Activated CD8-positive, alpha-beta memory T cell treated with anti-CD3 and anti-CD28 coated beads for 4 hours (primary cell): ENCODE results near the gene UBTF.

Source experiments
- DNase-seq, 2 donors: peaks; one replicate each; pipeline ENCODE4 v3.0.0-alpha.2; 2020; ENCODE audit warnings: low read depth in 2 of 2

UBTF gene

GRCh38 chr17:44170499-44171201, 48.8 kb downstream of the UBTF start, which contains the start of gene ASB16:
Gene ASB16 (plus strand): TSS chr17:44170704. CDS start chr17:44170790, 86 bp downstream.
- no peak for DNase-seq

DNA sequence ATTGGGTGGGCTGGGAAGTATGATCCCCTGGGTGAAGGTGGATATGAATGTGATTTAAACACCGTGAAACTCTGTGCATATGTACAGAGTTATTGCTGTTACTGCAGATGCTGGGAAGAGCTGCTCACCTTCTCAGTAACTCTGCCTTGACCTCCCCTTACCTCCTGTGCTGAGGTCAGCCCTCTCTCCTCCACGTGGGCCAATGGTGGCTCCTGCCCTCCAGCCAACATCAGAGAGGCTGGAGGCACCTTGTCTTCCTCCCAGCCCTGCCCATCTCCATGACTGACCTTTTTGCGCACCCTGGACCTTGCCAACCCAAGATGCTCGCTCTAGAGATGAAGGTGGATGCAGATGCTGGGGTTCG, 49.4 kb downstream of the UBTF start:
- no peak for DNase-seq

GRCh38 chr17:44167181-44167861, 52.2 kb downstream of the UBTF start:
- DNase-seq, result no peak

DNA sequence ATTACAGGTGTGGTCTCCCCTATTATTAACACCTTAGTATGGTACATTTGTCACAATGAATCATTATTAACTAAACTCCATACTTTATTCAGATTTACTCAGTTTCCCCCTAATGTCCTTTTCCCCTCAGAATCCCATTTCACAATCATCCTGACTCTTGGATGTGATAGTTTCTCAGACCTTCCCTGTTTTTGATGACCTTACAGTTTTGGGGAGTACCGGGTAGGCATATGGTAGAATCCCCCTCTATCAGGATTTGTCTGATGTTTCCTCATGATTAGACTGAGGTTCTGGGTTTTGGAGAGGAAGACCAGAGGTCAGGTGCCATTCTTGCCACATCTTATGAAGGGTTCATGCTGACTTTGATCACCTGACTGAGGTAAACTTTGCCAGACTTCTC, 55.0 kb downstream of the UBTF start:
- DNase-seq, result no peak

DNA sequence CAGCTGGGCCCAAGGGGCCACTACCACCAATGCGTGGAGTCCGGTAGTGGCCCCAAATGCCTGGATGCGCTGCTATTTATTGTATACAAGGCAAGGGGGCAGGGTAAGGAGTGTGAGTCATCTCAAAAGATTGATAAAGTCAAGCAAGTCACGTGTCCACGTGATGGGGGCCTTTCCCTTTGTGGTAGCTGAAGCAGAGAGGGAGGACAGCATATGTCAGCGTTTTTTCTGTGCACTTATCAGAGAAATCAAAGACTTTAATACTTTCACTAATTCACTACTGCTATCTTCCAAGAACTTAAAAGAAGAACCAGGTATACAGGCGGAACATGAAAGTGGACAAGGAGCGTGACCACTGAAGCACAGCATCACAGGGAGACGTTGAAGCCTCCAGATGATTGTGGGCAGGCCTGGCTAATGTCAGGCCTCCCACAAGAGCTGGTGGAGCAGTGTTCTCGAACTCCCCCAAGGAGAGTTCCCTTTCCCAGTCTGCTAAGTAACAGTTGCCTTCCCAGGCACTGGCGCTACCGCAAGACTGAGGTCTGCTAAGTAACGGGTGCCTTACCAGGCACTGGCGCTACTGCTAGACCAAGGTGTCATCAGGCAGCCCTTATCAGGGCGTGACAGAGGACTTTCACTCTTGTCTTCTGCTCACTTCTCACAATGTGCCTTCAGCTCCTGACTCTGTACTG, 59.8 kb downstream of the UBTF start:
- peak in 1 of 2 donors; percentile 20 for DNase-seq

DNA sequence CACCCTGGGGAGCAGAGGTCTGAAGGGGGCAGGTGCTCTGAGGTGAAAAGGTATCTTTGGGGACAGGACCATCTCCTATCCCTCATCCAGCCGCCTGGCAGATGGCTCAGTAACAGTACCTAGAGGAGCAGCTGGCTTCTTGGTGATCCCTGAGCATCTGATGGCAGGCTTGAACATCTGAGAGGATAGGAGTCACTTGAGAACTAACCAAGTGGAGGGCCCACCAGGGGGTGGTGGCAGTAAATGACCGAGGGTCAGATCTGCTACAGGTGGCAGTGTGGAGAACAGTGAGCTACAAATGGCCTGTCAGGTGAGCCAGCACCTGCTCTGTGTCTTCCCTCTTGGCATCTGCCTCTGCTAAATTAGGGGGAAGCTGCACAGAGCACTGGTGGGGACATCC, 64.0 kb downstream of the UBTF start:
- no peak for DNase-seq
